Measurements from ENCODE around the gene SULT1A1.

SULT1A1 gene

GRCh38 chr16:28585674-28586073 is 24.2 kb downstream of the SULT1A1 start:
- Histone ChIP-seq H3K9me3 (ENCODE audit: low read depth, low read length) (no peaks in the 10 kb centered on the region), H3K27ac (no peak overlapping the region), H3K4me3 (no peak overlapping the region), H3K36me3 (ENCODE audit: insufficient read depth, low read length) (peaks cover 17% of the 10 kb centered on the region; the same call in 1 of the 2 replicates), H3K9ac (ENCODE audit: insufficient read length) (no peak overlapping the region)
- TF ChIP-seq FOXP2 (optimal IDR thresholded peaks at IDR 0.05; ENCODE audit: control extremely low read depth, extremely low read length, insufficient read depth) (no peak), EZH2 (IDR thresholded peaks at IDR 0.05) (no peak), POLR2AphosphoS5 (IDR thresholded peaks at IDR 0.05; ENCODE audit: borderline replicate concordance, low read depth, low read length) (no peak)
- no peak for DNase-seq (ENCODE audit: low read depth, low spot score)

GRCh38 chr16:28580726-28581315 is 29.0 kb downstream of the SULT1A1 start:
- Histone ChIP-seq H3K36me3 (ENCODE audit: insufficient read depth, low read length) (peaks cover 12% of the 10 kb centered on the region; the same call in 1 of the 2 replicates), H3K4me3 (no peak overlapping the region), H3K9ac (ENCODE audit: insufficient read length) (no peak overlapping the region), H3K27ac (no peak overlapping the region), H3K9me3 (ENCODE audit: low read depth, low read length) (no peaks in the 10 kb centered on the region)
- TF ChIP-seq POLR2AphosphoS5 (IDR thresholded peaks at IDR 0.05; ENCODE audit: borderline replicate concordance, low read depth, low read length) (no peak), EZH2 (IDR thresholded peaks at IDR 0.05) (no peak), FOXP2 (optimal IDR thresholded peaks at IDR 0.05; ENCODE audit: control extremely low read depth, extremely low read length, insufficient read depth) (no peak)
- DNase-seq (ENCODE audit: low read depth, low spot score), result no peak

- DNase-seq (ENCODE audit: low read depth, low spot score), result no peak
- TF ChIP-seq POLR2AphosphoS5 (IDR thresholded peaks at IDR 0.05; ENCODE audit: borderline replicate concordance, low read depth, low read length) (no peak), FOXP2 (optimal IDR thresholded peaks at IDR 0.05; ENCODE audit: control extremely low read depth, extremely low read length, insufficient read depth) (no peak), EZH2 (IDR thresholded peaks at IDR 0.05) (no peak)
- no peak overlapping the region for H3K27ac ChIP-seq
- no peak overlapping the region for H3K9ac ChIP-seq (ENCODE audit: insufficient read length)
- H3K4me3 ChIP-seq, result no peak overlapping the region
- no peaks in the 10 kb centered on the region for H3K36me3 ChIP-seq (ENCODE audit: insufficient read depth, low read length)
- H3K9me3 ChIP-seq (ENCODE audit: low read depth, low read length), result no peaks in the 10 kb centered on the region
These were observed 34.3 kb downstream of the SULT1A1 start for GRCh38 chr16:28575446-28576109.

- Histone ChIP-seq H3K9ac (ENCODE audit: insufficient read length) (no peak overlapping the region), H3K27ac (no peak overlapping the region), H3K9me3 (ENCODE audit: low read depth, low read length) (no peaks in the 10 kb centered on the region), H3K4me3 (no peak overlapping the region), H3K36me3 (ENCODE audit: insufficient read depth, low read length) (no peaks in the 10 kb centered on the region)
- TF ChIP-seq EZH2 (IDR thresholded peaks at IDR 0.05), result no peak
- no peak for TF ChIP-seq FOXP2 (optimal IDR thresholded peaks at IDR 0.05; ENCODE audit: control extremely low read depth, extremely low read length, insufficient read depth)
- no peak for TF ChIP-seq POLR2AphosphoS5 (IDR thresholded peaks at IDR 0.05; ENCODE audit: borderline replicate concordance, low read depth, low read length)
- DNase-seq (ENCODE audit: low read depth, low spot score), result no peak
These were observed 34.9 kb downstream of the SULT1A1 start for GRCh38 chr16:28574925-28575324.

GRCh38 chr16:28573738-28574718 is 35.8 kb downstream of the SULT1A1 start:
- Histone ChIP-seq H3K9ac (ENCODE audit: insufficient read length) (no peak overlapping the region), H3K36me3 (ENCODE audit: insufficient read depth, low read length) (no peaks in the 10 kb centered on the region), H3K9me3 (ENCODE audit: low read depth, low read length) (no peaks in the 10 kb centered on the region), H3K4me3 (no peak overlapping the region), H3K27ac (no peak overlapping the region)
- no peak for TF ChIP-seq FOXP2 (optimal IDR thresholded peaks at IDR 0.05; ENCODE audit: control extremely low read depth, extremely low read length, insufficient read depth)
- no peak for TF ChIP-seq POLR2AphosphoS5 (IDR thresholded peaks at IDR 0.05; ENCODE audit: borderline replicate concordance, low read depth, low read length)
- no peak for TF ChIP-seq EZH2 (IDR thresholded peaks at IDR 0.05)
- DNase-seq (ENCODE audit: low read depth, low spot score), result no peak

GRCh38 chr16:28572696-28573510 is 36.9 kb downstream of the SULT1A1 start:
- DNase-seq (ENCODE audit: low read depth, low spot score), result no peak
- Histone ChIP-seq H3K27ac (no peak overlapping the region), H3K9ac (ENCODE audit: insufficient read length) (no peak overlapping the region), H3K9me3 (ENCODE audit: low read depth, low read length) (no peaks in the 10 kb centered on the region), H3K36me3 (ENCODE audit: insufficient read depth, low read length) (no peaks in the 10 kb centered on the region), H3K4me3 (no peak overlapping the region)
- TF ChIP-seq FOXP2 (optimal IDR thresholded peaks at IDR 0.05; ENCODE audit: control extremely low read depth, extremely low read length, insufficient read depth), result no peak
- TF ChIP-seq POLR2AphosphoS5 (IDR thresholded peaks at IDR 0.05; ENCODE audit: borderline replicate concordance, low read depth, low read length), result no peak
- no peak for TF ChIP-seq EZH2 (IDR thresholded peaks at IDR 0.05)

- DNase-seq (ENCODE audit: low read depth, low spot score), result no peak
- H3K36me3 ChIP-seq (ENCODE audit: insufficient read depth, low read length), result peaks cover 4% of the 10 kb centered on the region; the same call in 1 of the 2 replicates
- H3K9me3 ChIP-seq (ENCODE audit: low read depth, low read length), result peaks cover 2% of the 10 kb centered on the region; the same call in 1 of the 2 replicates
- no peak overlapping the region for H3K27ac ChIP-seq
- H3K9ac ChIP-seq (ENCODE audit: insufficient read length), result no peak overlapping the region
- no peak for TF ChIP-seq FOXP2 (optimal IDR thresholded peaks at IDR 0.05; ENCODE audit: control extremely low read depth, extremely low read length, insufficient read depth)
- TF ChIP-seq POLR2AphosphoS5 (IDR thresholded peaks at IDR 0.05; ENCODE audit: borderline replicate concordance, low read depth, low read length), result no peak
- TF ChIP-seq EZH2 (IDR thresholded peaks at IDR 0.05), result no peak
- no peak overlapping the region for H3K4me3 ChIP-seq
These were observed 39.7 kb downstream of the SULT1A1 start for GRCh38 chr16:28569968-28570752.
